ENCODE measurements around the gene RPTOR. TPM values are rescaled to one million over a fixed set of nuclear protein-coding genes. Genes with fewer than 3 reads are reported as not detected.
"Not testable (repeated sequence)": the region's sequence is repeated elsewhere in the genome, so short reads cannot be mapped to it uniquely, and the experiment has no call there.

The RPTOR gene
- total RNA-seq, 3 donors from 2014 or later (not counting 1 experiment from before 2014, with no cell fraction given) = 49.2 to 63.6 (median 55.4) TPM

DNA sequence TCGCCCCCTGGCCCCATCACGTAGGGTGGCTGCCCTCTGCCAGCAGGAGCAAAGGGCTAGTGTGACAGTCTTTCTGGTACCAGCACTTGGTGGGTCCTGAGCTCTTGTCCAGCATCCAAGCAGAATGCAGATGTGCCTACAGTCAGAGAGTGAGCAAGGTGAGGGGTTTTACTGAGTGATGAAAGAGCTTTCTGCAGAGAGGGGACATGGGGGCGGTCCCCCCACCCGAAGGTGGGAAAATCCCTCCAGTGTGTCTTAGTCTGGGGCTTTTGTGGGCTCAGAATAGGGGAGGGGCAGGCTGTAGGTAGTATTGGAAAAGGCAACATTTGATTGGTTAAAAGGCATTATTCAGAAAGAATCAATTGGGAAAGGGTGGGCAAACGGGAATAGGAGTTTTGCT, 152.3 kb downstream of the RPTOR start:
- H3K4me3 Mint-ChIP-seq = no peak overlapping the region
- ATAC-seq (no peak), DNase-seq (no peak)
- 91% methylated on average over 5 of the region's 5 CpGs for WGBS (ENCODE audit: insufficient coverage)
- H3K27ac Mint-ChIP-seq = no peak overlapping the region
- no peak overlapping the region for H3K27ac ChIP-seq (ENCODE audit: low read length)
- no peaks in the 10 kb centered on the region for H3K27me3 ChIP-seq (ENCODE audit: control insufficient read depth, insufficient read depth, low read length)
- no peaks in the 10 kb centered on the region for H3K27me3 Mint-ChIP-seq (ENCODE audit: low read depth in 2 of 2)
- intact Hi-C loops (cut with micrococcal nuclease) = no loop called here
- TF ChIP-seq, protein P1, sequence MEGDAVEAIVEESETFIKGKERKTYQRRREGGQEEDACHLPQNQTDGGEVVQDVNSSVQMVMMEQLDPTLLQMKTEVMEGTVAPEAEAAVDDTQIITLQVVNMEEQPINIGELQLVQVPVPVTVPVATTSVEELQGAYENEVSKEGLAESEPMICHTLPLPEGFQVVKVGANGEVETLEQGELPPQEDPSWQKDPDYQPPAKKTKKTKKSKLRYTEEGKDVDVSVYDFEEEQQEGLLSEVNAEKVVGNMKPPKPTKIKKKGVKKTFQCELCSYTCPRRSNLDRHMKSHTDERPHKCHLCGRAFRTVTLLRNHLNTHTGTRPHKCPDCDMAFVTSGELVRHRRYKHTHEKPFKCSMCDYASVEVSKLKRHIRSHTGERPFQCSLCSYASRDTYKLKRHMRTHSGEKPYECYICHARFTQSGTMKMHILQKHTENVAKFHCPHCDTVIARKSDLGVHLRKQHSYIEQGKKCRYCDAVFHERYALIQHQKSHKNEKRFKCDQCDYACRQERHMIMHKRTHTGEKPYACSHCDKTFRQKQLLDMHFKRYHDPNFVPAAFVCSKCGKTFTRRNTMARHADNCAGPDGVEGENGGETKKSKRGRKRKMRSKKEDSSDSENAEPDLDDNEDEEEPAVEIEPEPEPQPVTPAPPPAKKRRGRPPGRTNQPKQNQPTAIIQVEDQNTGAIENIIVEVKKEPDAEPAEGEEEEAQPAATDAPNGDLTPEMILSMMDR (IDR thresholded peaks at IDR 0.05) = no peak
- no peaks in the 10 kb centered on the region for H3K36me3 ChIP-seq (ENCODE audit: control insufficient read depth, insufficient read depth, low read length)
- no peaks in the 10 kb centered on the region for H3K4me1 ChIP-seq (ENCODE audit: control insufficient read depth, insufficient read depth, low read length)
- H3K9me3 Mint-ChIP-seq = peaks cover 9% of the 10 kb centered on the region in 2 donors
- H3K4me1 Mint-ChIP-seq = peaks cover 11 to 45% of the 10 kb centered on the region in 2 donors
- no peak overlapping the region for H3K4me3 ChIP-seq (ENCODE audit: low read length)
- H3K9me3 ChIP-seq (ENCODE audit: control insufficient read depth, insufficient read depth, low read length) = no peaks in the 10 kb centered on the region
- H3K36me3 Mint-ChIP-seq = no peaks in the 10 kb centered on the region

DNA sequence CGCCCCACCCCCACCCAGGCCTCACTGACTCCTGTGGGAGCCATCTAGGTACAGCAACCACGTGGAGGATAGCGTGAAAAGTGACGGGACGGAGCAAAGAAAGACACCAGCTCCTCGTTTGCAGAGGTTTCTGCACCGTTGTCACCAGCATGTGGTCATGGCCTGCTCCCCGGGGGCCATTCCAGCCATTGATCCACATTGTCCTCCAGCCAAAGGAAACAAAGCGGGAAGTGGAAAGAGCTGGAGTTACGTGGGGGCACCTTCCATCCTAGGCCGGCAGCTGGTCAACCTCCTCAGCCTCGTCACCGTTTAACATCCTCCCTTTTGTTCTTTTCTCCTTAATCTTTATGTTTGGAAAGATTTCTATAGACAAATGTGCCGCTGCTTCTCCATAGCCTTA, 153.7 kb downstream of the RPTOR start:
- H3K27ac Mint-ChIP-seq = no peak overlapping the region
- ATAC-seq (no peak), DNase-seq (no peak)
- Histone ChIP-seq H3K4me3 (ENCODE audit: low read length) (no peak overlapping the region), H3K4me1 (ENCODE audit: control insufficient read depth, insufficient read depth, low read length) (peaks cover 8% of the 10 kb centered on the region), H3K27ac (ENCODE audit: low read length) (no peak overlapping the region), H3K27me3 (ENCODE audit: control insufficient read depth, insufficient read depth, low read length) (no peaks in the 10 kb centered on the region), H3K9me3 (ENCODE audit: control insufficient read depth, insufficient read depth, low read length) (no peaks in the 10 kb centered on the region), H3K36me3 (ENCODE audit: control insufficient read depth, insufficient read depth, low read length) (no peaks in the 10 kb centered on the region)
- H3K27me3 Mint-ChIP-seq (ENCODE audit: low read depth in 2 of 2) = no peaks in the 10 kb centered on the region
- TF ChIP-seq, protein P1 (IDR thresholded peaks at IDR 0.05) = no peak
- no peaks in the 10 kb centered on the region for H3K36me3 Mint-ChIP-seq
- WGBS (ENCODE audit: insufficient coverage) = 96% methylated on average over 14 of the region's 14 CpGs
- intact Hi-C loops (cut with micrococcal nuclease) = no loop called here
- no peak overlapping the region for H3K4me3 Mint-ChIP-seq
- H3K4me1 Mint-ChIP-seq = peaks cover 24 to 54% of the 10 kb centered on the region in 2 donors
- peaks cover 9% of the 10 kb centered on the region in 2 donors for H3K9me3 Mint-ChIP-seq

DNA sequence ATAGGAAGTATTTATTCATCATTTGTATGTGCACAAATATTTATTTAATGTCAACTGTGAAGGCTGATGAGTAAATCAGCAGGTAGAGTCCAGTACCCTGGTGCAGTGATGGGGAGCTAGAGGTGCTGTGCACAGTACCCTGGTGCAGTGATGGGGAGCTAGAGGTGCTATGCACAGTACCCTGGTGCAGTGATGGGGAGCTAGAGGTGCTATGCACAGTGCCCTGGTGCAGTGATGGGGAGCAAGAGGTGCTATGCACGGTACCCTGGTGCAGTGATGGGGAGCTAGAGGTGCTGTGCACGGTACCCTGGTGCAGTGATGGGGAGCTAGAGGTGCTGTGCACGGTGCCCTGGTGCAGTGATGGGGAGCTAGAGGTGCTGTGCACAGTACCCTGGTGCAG, 154.6 kb downstream of the RPTOR start:
- H3K4me3 ChIP-seq (ENCODE audit: low read length); intact Hi-C loops (cut with micrococcal nuclease); H3K36me3 ChIP-seq (ENCODE audit: control insufficient read depth, insufficient read depth, low read length); H3K4me3 Mint-ChIP-seq; DNase-seq; H3K27me3 ChIP-seq (ENCODE audit: control insufficient read depth, insufficient read depth, low read length); ATAC-seq; H3K27ac Mint-ChIP-seq; H3K9me3 ChIP-seq (ENCODE audit: control insufficient read depth, insufficient read depth, low read length); H3K9me3 Mint-ChIP-seq; H3K27ac ChIP-seq (ENCODE audit: low read length); H3K36me3 Mint-ChIP-seq; H3K27me3 Mint-ChIP-seq (ENCODE audit: low read depth in 2 of 2): not testable (repeated sequence)
- peaks cover 33 to 63% of the 10 kb centered on the region in 2 donors for H3K4me1 Mint-ChIP-seq
- peaks cover 16% of the 10 kb centered on the region for H3K4me1 ChIP-seq (ENCODE audit: control insufficient read depth, insufficient read depth, low read length)
- 100% methylated on average over 3 of the region's 3 CpGs for WGBS (ENCODE audit: insufficient coverage)

DNA sequence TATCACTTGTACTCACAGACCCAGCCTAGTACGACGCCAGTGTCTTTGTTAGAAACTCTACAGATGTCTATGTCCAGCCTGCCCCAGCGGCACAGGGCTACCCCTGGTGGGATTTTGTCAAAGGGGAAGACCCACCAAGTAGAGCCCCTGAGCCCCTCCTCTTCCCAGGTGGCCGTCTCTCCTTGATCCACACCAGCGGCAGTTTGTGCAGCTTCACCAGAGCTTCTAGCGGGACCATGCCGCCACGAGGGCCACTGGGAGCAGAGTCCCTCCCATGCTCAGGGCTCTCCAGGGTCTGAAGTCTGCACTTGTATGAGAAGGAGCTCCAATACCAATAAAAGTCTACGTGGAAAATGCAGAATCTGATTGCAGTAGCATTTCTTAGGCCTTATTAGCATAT, 157.1 kb downstream of the RPTOR start:
- H3K4me3 Mint-ChIP-seq = no peak overlapping the region
- no peaks in the 10 kb centered on the region for H3K36me3 ChIP-seq (ENCODE audit: control insufficient read depth, insufficient read depth, low read length)
- peaks cover 57 to 79% of the 10 kb centered on the region in 2 donors for H3K4me1 Mint-ChIP-seq
- H3K9me3 ChIP-seq (ENCODE audit: control insufficient read depth, insufficient read depth, low read length) = no peaks in the 10 kb centered on the region
- no peaks in the 10 kb centered on the region for H3K27me3 Mint-ChIP-seq (ENCODE audit: low read depth in 2 of 2)
- TF ChIP-seq, protein P1 (IDR thresholded peaks at IDR 0.05) = no peak
- no peaks in the 10 kb centered on the region for H3K27me3 ChIP-seq (ENCODE audit: control insufficient read depth, insufficient read depth, low read length)
- H3K27ac ChIP-seq (ENCODE audit: low read length) = no peak overlapping the region
- 98% methylated on average over 9 of the region's 9 CpGs for WGBS (ENCODE audit: insufficient coverage)
- no peak overlapping the region for H3K4me3 ChIP-seq (ENCODE audit: low read length)
- H3K36me3 Mint-ChIP-seq = no peaks in the 10 kb centered on the region
- peaks cover 31% of the 10 kb centered on the region for H3K4me1 ChIP-seq (ENCODE audit: control insufficient read depth, insufficient read depth, low read length)
- intact Hi-C loops (cut with micrococcal nuclease) = no loop called here
- ATAC-seq (no peak), DNase-seq (no peak)
- peaks cover 9% of the 10 kb centered on the region in 2 donors for H3K9me3 Mint-ChIP-seq
- peak overlapping the region in 1 of 2 donors; percentile 24 for H3K27ac Mint-ChIP-seq
